GM12874 (cell line): ENCODE measurements around the gene THSD7A.

Source experiments
- TF ChIP-seq, protein P1 (sequence below): IDR thresholded peaks from 2 replicates; pipeline ENCODE4 v1.5.1; 2011; ENCODE audit warnings: low read depth, mild to moderate bottlenecking, control low read depth, low read length, moderate library complexity; ENCODE audit not compliant: insufficient read depth

THSD7A gene

GRCh38 chr7:11379641-11380040 lies 452.4 kb downstream of the THSD7A start:
- TF ChIP-seq, protein P1, sequence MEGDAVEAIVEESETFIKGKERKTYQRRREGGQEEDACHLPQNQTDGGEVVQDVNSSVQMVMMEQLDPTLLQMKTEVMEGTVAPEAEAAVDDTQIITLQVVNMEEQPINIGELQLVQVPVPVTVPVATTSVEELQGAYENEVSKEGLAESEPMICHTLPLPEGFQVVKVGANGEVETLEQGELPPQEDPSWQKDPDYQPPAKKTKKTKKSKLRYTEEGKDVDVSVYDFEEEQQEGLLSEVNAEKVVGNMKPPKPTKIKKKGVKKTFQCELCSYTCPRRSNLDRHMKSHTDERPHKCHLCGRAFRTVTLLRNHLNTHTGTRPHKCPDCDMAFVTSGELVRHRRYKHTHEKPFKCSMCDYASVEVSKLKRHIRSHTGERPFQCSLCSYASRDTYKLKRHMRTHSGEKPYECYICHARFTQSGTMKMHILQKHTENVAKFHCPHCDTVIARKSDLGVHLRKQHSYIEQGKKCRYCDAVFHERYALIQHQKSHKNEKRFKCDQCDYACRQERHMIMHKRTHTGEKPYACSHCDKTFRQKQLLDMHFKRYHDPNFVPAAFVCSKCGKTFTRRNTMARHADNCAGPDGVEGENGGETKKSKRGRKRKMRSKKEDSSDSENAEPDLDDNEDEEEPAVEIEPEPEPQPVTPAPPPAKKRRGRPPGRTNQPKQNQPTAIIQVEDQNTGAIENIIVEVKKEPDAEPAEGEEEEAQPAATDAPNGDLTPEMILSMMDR: no peak

DNA sequence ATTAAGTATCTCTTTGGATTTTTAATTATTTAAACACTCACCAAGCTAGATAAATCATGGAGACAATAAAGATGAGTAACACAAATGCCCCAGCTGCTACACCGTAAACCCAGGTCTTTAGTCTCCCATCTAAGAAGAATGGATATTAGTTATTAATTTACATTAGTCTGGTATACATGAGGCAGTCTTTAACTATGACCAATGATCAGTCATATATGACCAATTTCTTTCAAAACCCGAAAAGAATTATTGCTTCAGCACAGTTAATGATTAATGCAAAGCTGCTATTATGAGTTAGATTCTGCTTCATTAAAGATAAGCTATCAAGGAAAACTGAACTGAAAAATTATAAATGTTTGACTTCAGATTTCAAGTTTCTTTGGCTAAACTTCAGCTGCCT lies 455.5 kb downstream of the THSD7A start:
- TF ChIP-seq, protein P1: no peak

DNA sequence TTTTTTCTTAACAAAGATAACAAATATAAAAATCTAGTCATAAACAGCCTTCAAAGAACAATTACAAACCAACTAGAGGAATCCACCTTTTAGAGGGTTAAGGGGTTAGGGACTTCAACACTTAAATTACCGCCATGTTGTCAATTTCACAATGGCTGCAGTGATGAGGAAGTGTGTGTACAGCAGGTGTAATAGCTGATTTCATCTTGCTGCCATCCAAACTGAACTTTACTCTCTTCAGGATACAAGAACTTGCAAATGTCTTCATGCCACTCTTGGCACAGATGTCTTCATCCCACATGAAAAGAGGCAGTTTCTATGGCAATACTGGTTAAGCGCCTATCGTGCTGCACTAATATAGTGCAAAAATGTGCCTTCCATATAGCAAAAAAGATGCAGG lies 457.4 kb downstream of the THSD7A start:
- TF ChIP-seq, protein P1: no peak

DNA sequence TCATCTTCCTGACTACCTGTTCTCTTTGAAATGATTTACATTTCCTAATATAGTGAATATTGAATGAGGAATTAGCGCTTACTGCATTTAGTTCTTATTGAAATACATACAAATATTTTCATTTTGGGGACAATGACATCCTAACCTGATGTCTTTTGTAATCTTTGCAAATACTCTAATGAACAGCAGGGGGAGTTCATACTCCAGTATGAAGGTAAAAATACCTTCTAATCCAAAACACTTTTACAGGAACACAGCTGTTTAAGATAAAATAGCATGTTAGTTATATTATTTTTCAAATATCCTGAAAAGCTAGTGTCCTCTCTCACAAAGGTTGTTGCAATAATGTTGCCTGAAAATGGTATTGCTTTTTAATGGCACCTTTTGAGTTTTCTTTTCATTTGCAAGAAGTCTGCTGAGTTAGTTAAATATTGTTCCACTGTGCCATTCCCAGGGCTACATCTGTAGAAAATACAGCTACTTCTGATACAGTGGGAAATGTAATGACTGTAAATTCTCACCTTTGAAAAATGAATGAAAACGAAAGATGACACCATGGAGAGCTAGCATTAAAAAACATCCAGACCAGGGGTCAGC lies 458.4 kb downstream of the THSD7A start:
- TF ChIP-seq, protein P1: peak; percentile 35

DNA sequence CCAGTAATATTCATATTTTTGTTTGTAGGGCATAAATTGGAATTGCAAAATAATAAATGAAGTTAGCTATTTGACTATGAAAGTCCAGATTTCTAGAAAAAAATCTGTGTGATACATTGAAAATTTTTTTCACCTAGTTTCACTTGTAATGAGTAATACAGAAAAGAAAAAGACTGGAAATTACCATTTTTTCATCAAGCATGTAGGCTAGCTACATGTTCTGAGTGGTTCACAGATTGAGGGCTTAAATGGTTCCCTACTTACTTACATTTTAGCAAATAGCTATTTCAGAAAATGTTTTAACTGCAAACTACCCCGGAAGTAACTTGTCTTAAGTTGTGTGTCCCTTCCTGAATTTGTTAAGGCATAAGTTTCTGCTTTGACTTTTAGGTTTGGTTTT lies 462.3 kb downstream of the THSD7A start:
- TF ChIP-seq, protein P1: no peak

DNA sequence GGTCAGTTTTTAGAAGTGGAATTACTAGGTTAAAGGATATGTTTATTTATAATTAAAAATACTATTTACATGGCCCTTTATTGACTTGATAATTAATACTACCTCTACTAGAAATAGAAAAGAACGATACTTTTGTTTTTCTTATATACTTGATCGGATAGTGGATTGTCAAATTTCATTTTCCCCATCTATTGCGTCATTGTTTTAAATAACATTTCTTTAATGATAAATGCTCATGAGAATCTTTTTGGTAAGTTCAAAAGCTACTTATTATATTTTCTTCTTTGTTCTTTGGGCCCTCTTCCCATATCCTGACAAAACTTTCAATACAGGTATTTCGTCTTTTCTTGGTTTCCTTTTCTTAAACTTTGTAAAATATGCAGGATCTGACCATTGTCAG lies 465.9 kb downstream of the THSD7A start:
- TF ChIP-seq, protein P1: no peak

GRCh38 chr7:11358637-11359036 lies 473.4 kb downstream of the THSD7A start:
- TF ChIP-seq, protein P1: no peak

DNA sequence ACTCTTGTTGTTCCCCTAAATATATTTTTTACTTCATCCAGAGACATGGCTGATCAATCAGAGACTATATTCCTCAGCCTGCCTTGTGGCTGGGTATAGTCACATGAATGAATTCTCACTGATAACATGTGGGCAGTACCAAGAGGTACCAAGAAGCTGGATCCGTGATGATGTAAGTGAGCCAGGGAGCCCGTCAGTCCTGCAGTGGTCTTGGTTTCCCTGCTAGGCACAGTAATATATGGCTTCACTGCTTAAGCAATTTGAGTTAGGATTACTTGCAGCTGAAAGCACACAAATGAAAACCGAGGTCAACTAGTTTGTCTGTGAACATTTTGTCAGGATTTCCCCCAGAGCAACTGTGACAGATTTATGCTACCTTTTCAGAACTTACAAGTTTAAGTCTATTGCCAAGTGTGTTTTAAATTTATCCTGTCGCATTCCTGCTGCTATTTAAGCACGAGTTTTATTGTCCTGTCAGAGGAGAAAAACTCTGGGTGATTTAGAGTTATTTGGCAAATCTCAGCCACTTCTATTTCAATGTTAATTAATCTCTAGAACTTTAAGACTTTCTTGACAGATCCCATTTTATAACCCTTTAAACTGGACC lies 476.5 kb downstream of the THSD7A start:
- TF ChIP-seq, protein P1: no peak
